Brain microvascular endothelial cell (primary cell): ENCODE measurements around the gene RBMS3.
"Not testable (repeated sequence)": the region's sequence is repeated elsewhere in the genome, so short reads cannot be mapped to it uniquely, and the experiment has no call there.

Experiments used
- DNase-seq: peaks from one replicate; pipeline ENCODE4 v3.0.0-alpha.2; 2020
- H3K27ac ChIP-seq: fragments of 250-450 bp; sonication (Bioruptor Pico); 2 replicates; pipeline ENCODE4 v1.5.1; 2020; ENCODE audit warnings: mild to moderate bottlenecking, moderate library complexity
- H3K27me3 ChIP-seq: fragments of 250-450 bp; sonication (Bioruptor Pico); replicated peaks from 2 replicates; pipeline ENCODE4 v1.5.1; 2020; ENCODE audit warnings: mild to moderate bottlenecking
- H3K36me3 ChIP-seq: fragments of 250-450 bp; sonication (Bioruptor Pico); replicated peaks from 2 replicates; pipeline ENCODE4 v1.5.1; 2020; ENCODE audit warnings: mild to moderate bottlenecking
- H3K4me3 ChIP-seq: 2 replicates; pipeline ENCODE4 v1.5.1; 2011; ENCODE audit warnings: low read depth, mild to moderate bottlenecking, control low read depth, low read length, moderate library complexity
- CTCF ChIP-seq: IDR thresholded peaks from 2 replicates; pipeline ENCODE4 v1.5.1; 2011; ENCODE audit warnings: low read depth, mild to moderate bottlenecking, moderate library complexity, low read length, control low read depth, inconsistent platforms; ENCODE audit errors: missing control alignments
- in situ Hi-C: cut with HindIII; loops from 2 replicates; pipeline ENCODE4 v1.10.0; 2017; ENCODE audit warnings: low sequenced_read_pairs, low pct_ligation_motif_present

RBMS3 gene

DNA sequence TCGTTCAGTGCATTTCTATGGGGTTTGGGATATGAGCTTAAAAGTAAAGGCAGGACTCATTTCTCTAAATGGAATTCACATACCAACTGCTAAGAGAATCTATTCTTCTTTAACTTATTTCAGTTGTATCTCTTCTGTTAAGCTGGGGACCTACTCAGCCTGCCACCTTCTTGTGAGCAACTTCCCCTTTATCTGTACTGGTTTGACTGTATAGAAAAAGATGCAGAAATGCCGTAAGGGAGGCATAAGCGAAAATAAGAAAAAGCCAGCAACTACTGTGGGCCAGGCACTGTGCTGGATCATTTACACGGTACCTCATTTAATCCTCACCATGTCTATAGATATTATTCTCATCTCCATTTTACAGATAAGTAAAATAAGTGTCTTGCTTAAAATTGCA is 38.4 kb downstream of the RBMS3 start:
- DNase-seq, result no peak
- H3K36me3 ChIP-seq, result no peaks in the 10 kb centered on the region
- H3K4me3 ChIP-seq, result no peak overlapping the region

GRCh38 chr3:29319798-29320197 is 38.9 kb downstream of the RBMS3 start:
- DNase-seq, result no peak
- TF ChIP-seq CTCF, result no peak
- H3K36me3 ChIP-seq, result no peaks in the 10 kb centered on the region
- no peak overlapping the region for H3K4me3 ChIP-seq
- in situ Hi-C loops, result no loop called here
- H3K27me3 ChIP-seq, result no peaks in the 10 kb centered on the region
- H3K27ac ChIP-seq, result no peak overlapping the region

More for the DNA sequence above, 38.4 kb downstream of the RBMS3 start:
- TF ChIP-seq CTCF, result no peak
- Histone ChIP-seq H3K27ac (no peak overlapping the region), H3K27me3 (no peaks in the 10 kb centered on the region)
- in situ Hi-C loops, result no loop called here

DNA sequence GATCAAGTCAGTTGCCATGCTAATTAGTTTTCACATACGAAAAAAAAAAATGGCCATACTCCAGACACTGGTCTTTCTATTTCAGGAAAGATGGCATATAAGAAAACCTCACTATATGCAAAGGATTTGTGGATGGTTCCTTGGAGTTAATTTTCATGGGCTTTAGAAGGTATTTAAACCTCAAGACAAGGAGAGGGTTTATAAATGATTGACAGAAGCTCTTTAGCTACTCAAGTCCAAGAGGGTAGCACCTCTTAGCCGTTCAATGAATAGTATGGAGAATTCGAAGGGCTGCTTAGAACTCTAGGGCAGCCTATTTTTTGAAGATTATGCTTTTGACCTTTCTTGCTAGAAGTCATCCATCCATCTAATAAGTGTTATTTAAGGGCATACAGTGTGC is 41.7 kb downstream of the RBMS3 start:
- H3K27me3 ChIP-seq, result no peaks in the 10 kb centered on the region
- TF ChIP-seq CTCF, result no peak
- DNase-seq, result no peak
- no peak overlapping the region for H3K4me3 ChIP-seq
- no peak overlapping the region for H3K27ac ChIP-seq
- no peaks in the 10 kb centered on the region for H3K36me3 ChIP-seq
- in situ Hi-C loops, result no loop called here

DNA sequence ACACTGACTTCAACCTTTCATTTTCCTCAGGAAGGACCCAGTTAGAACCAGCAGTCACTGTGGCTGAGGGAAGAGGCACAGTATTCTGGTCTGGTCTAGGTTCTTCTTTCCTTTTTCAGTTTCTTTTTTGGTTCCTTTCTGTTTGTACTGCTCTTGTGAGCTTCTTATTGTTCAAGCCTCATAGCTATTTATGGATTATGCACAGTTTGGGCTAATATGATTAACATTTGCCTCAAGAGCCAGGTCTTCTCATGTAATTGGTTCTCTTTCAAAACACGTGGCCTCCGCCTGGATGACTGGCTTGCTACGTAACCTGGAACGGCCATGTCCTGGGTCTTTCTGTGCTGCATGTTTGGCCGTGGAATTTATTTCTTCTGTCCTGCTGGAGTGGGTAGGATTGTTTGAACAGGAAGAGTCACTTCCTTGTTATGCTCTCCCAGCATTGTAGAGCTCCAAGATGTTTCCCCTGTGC is 43.3 kb downstream of the RBMS3 start:
- TF ChIP-seq CTCF, result no peak
- Histone ChIP-seq H3K4me3 (peak overlapping the region; percentile 1), H3K27ac (peak overlapping the region; percentile 68), H3K27me3 (no peaks in the 10 kb centered on the region), H3K36me3 (no peaks in the 10 kb centered on the region)
- in situ Hi-C loops, result no loop called here
- DNase-seq, result peak; percentile 90

DNA sequence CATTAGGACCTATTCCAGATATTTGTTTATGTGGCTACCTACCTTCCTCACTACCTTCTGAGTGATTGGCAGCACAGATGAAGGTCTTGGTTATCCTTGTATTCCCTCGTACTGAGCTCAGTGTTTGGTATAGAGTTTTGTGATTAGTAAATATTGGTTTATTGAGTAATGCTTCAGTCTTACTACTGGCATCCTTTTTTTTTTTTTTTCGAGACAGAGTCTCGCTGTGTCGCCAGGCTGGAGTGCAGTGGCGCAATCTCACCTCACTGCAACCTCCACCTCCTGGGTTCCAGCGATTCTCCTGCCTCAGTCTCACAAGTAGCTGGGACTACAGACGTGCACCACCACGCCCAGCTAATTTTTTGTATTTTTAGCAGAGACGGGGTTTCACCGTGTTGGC is 45.7 kb downstream of the RBMS3 start:
- H3K4me3 ChIP-seq, DNase-seq, H3K27me3 ChIP-seq, in situ Hi-C loops, H3K36me3 ChIP-seq, H3K27ac ChIP-seq: not testable (repeated sequence)

- DNase-seq, result peak; percentile 32
- H3K27ac ChIP-seq, result no peak overlapping the region
- no peak overlapping the region for H3K4me3 ChIP-seq
- TF ChIP-seq CTCF, result no peak
- H3K36me3 ChIP-seq, result no peaks in the 10 kb centered on the region
- no peaks in the 10 kb centered on the region for H3K27me3 ChIP-seq
- in situ Hi-C loops, result no loop called here
Observed at GRCh38 chr3:29329986-29330890, 49.4 kb downstream of the RBMS3 start.
